Spleen (tissue), 11 donors: ENCODE data around the gene FBLN2. TPM values are rescaled to one million over a fixed set of nuclear protein-coding genes. Genes with fewer than 3 reads are reported as not detected.

ENCODE experiments used
- DNase-seq: peaks from one replicate; pipeline ENCODE4 v3.0.0-alpha.2; 2020
- H3K27ac ChIP-seq, 8 donors: fragments of 200-600 bp; sonication (generic) in 7 of 8; 1 replicate in 4 of 8; 2 replicates in 4 of 8; pipeline versions ENCODE4 v1.5.0 to v1.8.0; 2016 to 2021; ENCODE audit warnings: inconsistent platforms in 4 of 8, mild to moderate bottlenecking in 4 of 8, moderate library complexity in 1 of 8
- H3K27me3 ChIP-seq, 7 donors: fragments of 200-600 bp; sonication (generic) in 6 of 7; replicated peaks in 1 of 7; 1 replicate in 4 of 7; 2 replicates in 3 of 7; pipeline versions ENCODE4 v1.5.0 to v1.8.0; 2016 to 2021; ENCODE audit warnings: inconsistent platforms in 3 of 7, mild to moderate bottlenecking in 1 of 7
- H3K36me3 ChIP-seq, 6 donors: fragments of 200-600 bp; sonication (generic) in 5 of 6; 1 replicate in 4 of 6; 2 replicates in 2 of 6; pipeline versions ENCODE4 v1.5.0 to v1.8.0; 2016 to 2021; ENCODE audit warnings: inconsistent platforms in 2 of 6
- H3K4me1 ChIP-seq, 6 donors: fragments of 200-600 bp; sonication (generic) in 5 of 6; 1 replicate in 3 of 6; 2 replicates in 3 of 6; pipeline versions ENCODE4 v1.5.0 to v1.8.0; 2016 to 2021; ENCODE audit warnings: inconsistent platforms in 3 of 6
- H3K4me3 ChIP-seq, 8 donors: fragments of 200-600 bp; sonication (generic) in 7 of 8; 1 replicate in 4 of 8; 2 replicates in 4 of 8; pipeline versions ENCODE4 v1.5.0 to v1.8.0; 2016 to 2021; ENCODE audit warnings: inconsistent platforms in 4 of 8, mild to moderate bottlenecking in 4 of 8, moderate library complexity in 2 of 8
- H3K9me3 ChIP-seq, 8 donors: fragments of 200-600 bp; sonication (generic) in 7 of 8; 1 replicate in 4 of 8; 2 replicates in 4 of 8; pipeline versions ENCODE4 v1.5.0 to v1.8.0; 2016 to 2021; ENCODE audit warnings: inconsistent platforms in 4 of 8
- POLR2A ChIP-seq, 3 donors: fragments of 450-650 bp; IDR thresholded peaks; one replicate each; pipeline ENCODE4 v1.5.1; 2017; ENCODE audit warnings: antibody characterized with exemption in 3 of 3, mild to moderate bottlenecking in 1 of 3
- POLR2AphosphoS5 ChIP-seq, 3 donors: sonication (generic); formaldehyde crosslinking; IDR thresholded peaks; one replicate each; pipeline ENCODE4 v1.5.1; 2017; ENCODE audit warnings: antibody characterized with exemption in 3 of 3
- WGBS, 5 donors: extraction: QIAGEN DNeasy Blood & Tissue Kit in 3 of 5; methylation state at CpG; one replicate each; pipeline versions ENCODE4 v1.1.5 to v1.1.7; 2013 to 2018; 5-methylcytosine and 5-hydroxymethylcytosine counted together
- intact Hi-C: fragments of 100-400 bp; cut with DNase I; formaldehyde crosslinking; loops from one replicate; pipeline ENCODE4 v1.15.0; 2023; ENCODE audit warnings: low total_unique reads
- polyA plus RNA-seq, 3 donors: library from polyadenylated mRNA; stranded (reverse); fragments of 200-250 nt; gene quantifications; one replicate each; pipeline ENCODE4 v1.2.1, GENCODE V29; 2013
- total RNA-seq, 7 donors: library from RNA; depleted of rRNA in 3 of 7; stranded (reverse); fragments of >200 nt in 3 of 7; fragmentation: NEBNext Ultra II Directional in 4 of 7; extraction: Animal tissue kit (Norgen Biotek cat#: 25700) in 4 of 7; gene quantifications; one replicate each; pipeline versions ENCODE4 v1.1.0 to v1.2.1, GENCODE V29; 2016 to 2021
- TF ChIP-seq, protein P1 (sequence below), 11 experiments: fragments of 200-600 bp in 7 of 11; fragments of 450-650 bp in 4 of 11; sonication (generic) in 4 of 11; IDR thresholded peaks in 8 of 11; conservative IDR thresholded peaks in 3 of 11; 1 replicate in 7 of 11; 2 replicates in 4 of 11; pipeline versions ENCODE4 v1.4.0 to v1.8.0; 2016 to 2021; ENCODE audit warnings: antibody characterized with exemption in 11 of 11, inconsistent platforms in 4 of 11, mild to moderate bottlenecking in 1 of 11
- donor health status: healthy with polysubstance abuse.
- donor health status: DM: no; HTN: no; CAD: no; lungs with moderate emphysema.
- donor health status: DM: no; HTN: no; CAD: no.
- donor health status: Bipolar disorder and iron deficiency.
- donor health status: healthy.
- donor health status: DM: no; HTN: no; CAD: no.
- donor health status: DM: yes; HTN: yes; CAD: no.

Gene FBLN2
- total and polyA plus RNA-seq, 10 donors: 6.1 to 28.2 (median 12.5) TPM

DNA sequence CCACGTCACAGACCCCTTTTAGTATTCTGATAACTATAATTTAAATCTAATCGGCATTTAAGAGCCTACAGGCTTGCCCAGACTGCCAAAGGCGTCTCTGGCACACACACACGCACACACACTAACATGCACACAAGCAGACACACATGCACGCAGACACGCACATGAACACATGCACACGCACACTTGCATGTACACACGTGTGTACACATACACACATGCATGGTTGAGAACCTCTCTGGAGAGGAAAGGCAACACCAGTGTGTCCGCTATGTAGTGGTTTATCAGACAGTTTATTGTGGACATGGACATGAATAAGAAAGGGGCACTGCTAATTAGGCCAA lies 102.1 kb downstream of the FBLN2 start:
- WGBS, 5 donors: 82 to 87% (median 84%) methylated on average over 9 of the region's 9 CpGs
- H3K4me1 ChIP-seq: peaks cover 23 to 83% (median 65%) of the 10 kb centered on the region in 6 donors
- H3K36me3 ChIP-seq: no peaks in the 10 kb centered on the region
- intact Hi-C loops: no loop called here
- no peak for TF ChIP-seq POLR2A (IDR thresholded peaks at IDR 0.05)
- no peak for TF ChIP-seq POLR2AphosphoS5 (IDR thresholded peaks at IDR 0.05)
- TF ChIP-seq, protein P1, sequence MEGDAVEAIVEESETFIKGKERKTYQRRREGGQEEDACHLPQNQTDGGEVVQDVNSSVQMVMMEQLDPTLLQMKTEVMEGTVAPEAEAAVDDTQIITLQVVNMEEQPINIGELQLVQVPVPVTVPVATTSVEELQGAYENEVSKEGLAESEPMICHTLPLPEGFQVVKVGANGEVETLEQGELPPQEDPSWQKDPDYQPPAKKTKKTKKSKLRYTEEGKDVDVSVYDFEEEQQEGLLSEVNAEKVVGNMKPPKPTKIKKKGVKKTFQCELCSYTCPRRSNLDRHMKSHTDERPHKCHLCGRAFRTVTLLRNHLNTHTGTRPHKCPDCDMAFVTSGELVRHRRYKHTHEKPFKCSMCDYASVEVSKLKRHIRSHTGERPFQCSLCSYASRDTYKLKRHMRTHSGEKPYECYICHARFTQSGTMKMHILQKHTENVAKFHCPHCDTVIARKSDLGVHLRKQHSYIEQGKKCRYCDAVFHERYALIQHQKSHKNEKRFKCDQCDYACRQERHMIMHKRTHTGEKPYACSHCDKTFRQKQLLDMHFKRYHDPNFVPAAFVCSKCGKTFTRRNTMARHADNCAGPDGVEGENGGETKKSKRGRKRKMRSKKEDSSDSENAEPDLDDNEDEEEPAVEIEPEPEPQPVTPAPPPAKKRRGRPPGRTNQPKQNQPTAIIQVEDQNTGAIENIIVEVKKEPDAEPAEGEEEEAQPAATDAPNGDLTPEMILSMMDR (IDR thresholded peaks at IDR 0.05 in 8 of 11, conservative IDR thresholded peaks at IDR 0.05 in 3 of 11): no peak
- no peak overlapping the region for H3K27ac ChIP-seq
- H3K4me3 ChIP-seq: no peak overlapping the region
- peaks cover 0 to 62% (median 23%) of the 10 kb centered on the region in 7 donors for H3K27me3 ChIP-seq
- DNase-seq: no peak
- no peaks in the 10 kb centered on the region for H3K9me3 ChIP-seq

DNA sequence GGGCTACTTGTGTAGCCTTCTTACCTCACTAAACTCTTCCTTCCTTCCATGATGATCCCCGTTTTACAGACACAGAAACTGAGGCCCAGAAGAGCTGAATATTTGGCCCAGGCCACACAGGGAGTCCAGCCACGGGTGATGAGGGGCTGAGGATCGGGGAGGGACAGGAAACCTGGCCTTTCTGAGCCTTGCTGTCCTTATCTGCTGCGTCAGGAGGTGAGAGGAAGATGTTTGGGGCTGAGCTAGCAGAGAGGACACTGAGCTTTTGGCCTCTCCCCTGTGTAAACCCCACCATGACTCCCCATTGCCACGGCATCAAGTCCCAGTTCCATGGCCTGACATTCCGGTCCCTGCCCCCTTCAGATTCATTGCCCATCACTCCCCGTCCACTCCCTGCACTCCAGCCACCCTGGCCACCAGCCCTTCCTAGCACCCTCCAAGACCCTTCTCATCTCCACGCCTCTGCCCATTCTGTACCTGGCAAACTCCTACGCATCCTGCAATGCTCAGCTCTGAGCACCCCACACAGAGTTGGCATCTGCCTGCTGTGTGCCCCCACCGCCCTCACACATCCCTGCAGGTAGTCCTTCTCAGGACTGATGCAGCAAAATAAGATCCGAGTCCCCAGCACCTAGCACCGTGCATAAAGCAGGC lies 103.0 kb downstream of the FBLN2 start:
- H3K27me3 ChIP-seq: peaks cover 0 to 63% (median 23%) of the 10 kb centered on the region in 7 donors
- intact Hi-C loops: no loop called here

DNA sequence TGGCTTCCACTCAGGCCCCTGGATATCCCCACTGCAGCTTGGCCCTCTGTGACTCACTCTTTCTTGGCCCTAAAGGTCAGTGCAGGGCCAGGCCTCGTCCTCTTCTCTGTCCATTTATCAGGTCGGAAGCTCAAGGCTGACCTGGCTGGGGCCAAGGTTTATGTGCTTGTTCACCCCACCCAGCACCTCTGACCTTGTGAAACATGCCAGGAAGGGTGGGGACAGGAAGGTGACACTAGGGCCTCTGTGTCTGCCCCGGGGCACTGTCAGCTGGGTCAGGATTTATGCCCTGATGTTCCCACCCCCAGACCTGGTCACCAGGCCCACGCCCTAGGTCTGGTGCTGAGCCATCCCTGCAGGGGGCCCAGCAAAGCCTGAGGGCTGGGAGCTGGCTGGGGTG lies 103.8 kb downstream of the FBLN2 start:
- no peak for DNase-seq
- TF ChIP-seq, protein P1 (IDR thresholded peaks at IDR 0.05 in 8 of 11, conservative IDR thresholded peaks at IDR 0.05 in 3 of 11): no peak
- no peak for TF ChIP-seq POLR2A (IDR thresholded peaks at IDR 0.05)
- peak; percentile 60 to 71 (median 64) for TF ChIP-seq POLR2AphosphoS5 (IDR thresholded peaks at IDR 0.05)
- intact Hi-C loops: no loop called here
- Histone ChIP-seq H3K4me3 (no peak overlapping the region), H3K36me3 (no peaks in the 10 kb centered on the region), H3K4me1 (peaks cover 15 to 79% (median 62%) of the 10 kb centered on the region in 6 donors), H3K27ac (peak overlapping the region in 5 of 8 donors; percentile 39 to 84 (median 78)), H3K9me3 (no peaks in the 10 kb centered on the region), H3K27me3 (peaks cover 0 to 63% (median 23%) of the 10 kb centered on the region in 7 donors)
- 43 to 76% (median 53%) methylated on average over 3 to 4 of the region's 4 CpGs for WGBS, 5 donors

More for the DNA sequence above, 103.0 kb downstream of the FBLN2 start:
- DNase-seq: no peak
- Histone ChIP-seq H3K27ac (peak overlapping the region in 3 of 8 donors; percentile 31 to 84 (median 83)), H3K4me3 (no peak overlapping the region), H3K9me3 (no peaks in the 10 kb centered on the region), H3K36me3 (no peaks in the 10 kb centered on the region), H3K4me1 (peaks cover 23 to 80% (median 67%) of the 10 kb centered on the region in 6 donors)
- TF ChIP-seq POLR2A (IDR thresholded peaks at IDR 0.05): no peak
- TF ChIP-seq POLR2AphosphoS5 (IDR thresholded peaks at IDR 0.05): no peak
- TF ChIP-seq, protein P1 (IDR thresholded peaks at IDR 0.05 in 8 of 11, conservative IDR thresholded peaks at IDR 0.05 in 3 of 11): no peak
- WGBS, 5 donors: 71 to 82% (median 75%) methylated on average over 12 of the region's 12 CpGs

DNA sequence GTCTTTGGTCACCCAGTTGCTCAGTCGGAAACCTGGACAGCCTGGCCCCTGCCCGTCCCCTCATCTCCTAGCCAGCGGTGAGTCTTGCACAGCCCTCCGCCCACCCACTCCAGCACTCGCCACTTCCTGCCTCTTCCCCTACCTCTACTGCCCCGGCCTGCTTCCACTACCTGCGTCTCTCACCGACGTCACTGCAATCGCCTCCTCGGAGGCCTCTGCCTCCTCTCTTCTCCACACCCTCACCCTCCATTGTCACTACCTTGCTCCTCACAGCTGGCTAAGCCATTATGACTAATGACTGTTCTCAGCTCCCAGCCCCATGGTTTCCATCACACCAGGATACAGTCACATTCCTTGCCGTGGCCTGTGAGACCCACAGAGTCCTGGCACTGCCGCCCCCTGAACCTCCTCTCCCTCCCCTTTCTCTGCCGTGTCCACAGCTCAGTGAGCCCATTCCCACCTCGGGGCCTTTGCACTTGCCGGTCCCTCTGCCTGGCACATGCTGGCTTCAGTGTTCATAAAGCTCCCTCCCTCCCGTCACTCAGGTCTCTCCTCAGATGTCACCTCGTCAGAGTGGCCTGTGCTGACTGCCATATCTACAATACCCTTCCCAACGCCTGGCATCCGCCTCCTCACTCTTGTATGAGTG lies 104.8 kb downstream of the FBLN2 start:
- Histone ChIP-seq H3K36me3 (no peaks in the 10 kb centered on the region), H3K9me3 (no peaks in the 10 kb centered on the region), H3K27ac (peak overlapping the region in 5 of 8 donors; percentile 78 to 84 (median 84)), H3K27me3 (peaks cover 0 to 63% (median 17%) of the 10 kb centered on the region in 7 donors), H3K4me1 (peaks cover 10 to 75% (median 57%) of the 10 kb centered on the region in 6 donors), H3K4me3 (no peak overlapping the region)
- 76 to 84% (median 81%) methylated on average over 19 to 20 of the region's 20 CpGs for WGBS, 5 donors
- DNase-seq: no peak
- intact Hi-C loops: no loop called here
- TF ChIP-seq POLR2A (IDR thresholded peaks at IDR 0.05): no peak
- TF ChIP-seq, protein P1 (IDR thresholded peaks at IDR 0.05 in 8 of 11, conservative IDR thresholded peaks at IDR 0.05 in 3 of 11): no peak
- TF ChIP-seq POLR2AphosphoS5 (IDR thresholded peaks at IDR 0.05): no peak
